ENCODE data around the gene IQCM.

GRCh38 chr4:149531861-149532260 is 283.8 kb downstream of the IQCM start:
- no peak for TF ChIP-seq CTCF (conservative IDR thresholded peaks at IDR 0.05; ENCODE audit: low read length)
- TF ChIP-seq EZH2phosphoT487 (IDR thresholded peaks at IDR 0.05; ENCODE audit: borderline replicate concordance): no peak

Measured in Loucy (cell line).